Gastroesophageal sphincter (tissue), 4 donors: Measurements from ENCODE around the gene CDV3. TPM values are rescaled to one million over a fixed set of nuclear protein-coding genes. Genes with fewer than 3 reads are reported as not detected.
A peak's percentile ranks its signal among the peaks of the same experiment; 100 is the strongest.

ENCODE experiments used
- ATAC-seq: fragments of 150-250 bp; one replicate; pipeline ENCODE4 v1.9.1; 2016; ENCODE audit warnings: mild to moderate bottlenecking, moderate library complexity
- H3K27ac ChIP-seq, 4 donors: fragments of 200-600 bp; sonication (generic) in 3 of 4; 1 replicate in 3 of 4; 2 replicates in 1 of 4; pipeline ENCODE4 v1.5.1; 2016 to 2019
- H3K27me3 ChIP-seq: fragments of 200-600 bp; sonication (generic); one replicate; pipeline ENCODE4 v1.5.1; 2019
- H3K36me3 ChIP-seq, 2 donors: fragments of 200-600 bp; sonication (generic); one replicate each; pipeline ENCODE4 v1.5.1; 2019; ENCODE audit warnings: control low read depth in 1 of 2
- H3K4me1 ChIP-seq, 3 donors: fragments of 200-600 bp; sonication (generic); 1 replicate in 2 of 3; 2 replicates in 1 of 3; pipeline ENCODE4 v1.5.1; 2016 to 2019; ENCODE audit warnings: control low read depth in 2 of 3
- H3K4me3 ChIP-seq, 2 donors: fragments of 200-600 bp; sonication (generic); one replicate each; pipeline ENCODE4 v1.5.1; 2019; ENCODE audit warnings: mild to moderate bottlenecking in 1 of 2, moderate library complexity in 1 of 2
- H3K9me3 ChIP-seq, 3 donors: fragments of 200-600 bp; sonication (generic); one replicate each; pipeline ENCODE4 v1.5.1; 2017 to 2019; ENCODE audit warnings: control low read depth in 2 of 3
- EP300 ChIP-seq: sonication (generic); formaldehyde crosslinking; IDR thresholded peaks from one replicate; pipeline ENCODE4 v1.6.1; 2017; ENCODE audit warnings: antibody characterized with exemption, mild to moderate bottlenecking
- POLR2A ChIP-seq, 2 donors: fragments of 450-650 bp; IDR thresholded peaks; one replicate each; pipeline ENCODE4 v1.6.1; 2017; ENCODE audit warnings: antibody characterized with exemption in 2 of 2, mild to moderate bottlenecking in 2 of 2, moderate library complexity in 1 of 2
- POLR2AphosphoS5 ChIP-seq: sonication (generic); formaldehyde crosslinking; IDR thresholded peaks from one replicate; pipeline ENCODE4 v1.6.1; 2017; ENCODE audit warnings: antibody characterized with exemption
- WGBS, 2 donors: methylation state at CpG; one replicate each; pipeline ENCODE4 v1.1.5; 2018; ENCODE audit warnings: low coverage in 1 of 2; 5-methylcytosine and 5-hydroxymethylcytosine counted together
- total RNA-seq, 4 donors: library from RNA; depleted of rRNA; stranded (reverse); fragments of >200 nt; gene quantifications; one replicate each; pipeline ENCODE4 v1.1.0, GENCODE V29; 2016
- TF ChIP-seq, protein P1 (sequence below), 4 experiments: fragments of 200-600 bp in 2 of 4; fragments of 450-650 bp in 2 of 4; sonication (generic) in 1 of 4; IDR thresholded peaks; one replicate each; pipeline ENCODE4 v1.5.1; 2017 to 2019; ENCODE audit warnings: antibody characterized with exemption in 4 of 4, mild to moderate bottlenecking in 2 of 4, moderate library complexity in 2 of 4

The CDV3 gene
- total RNA-seq, 4 donors from 2014 or later = 152 to 293 (median 221) TPM

DNA sequence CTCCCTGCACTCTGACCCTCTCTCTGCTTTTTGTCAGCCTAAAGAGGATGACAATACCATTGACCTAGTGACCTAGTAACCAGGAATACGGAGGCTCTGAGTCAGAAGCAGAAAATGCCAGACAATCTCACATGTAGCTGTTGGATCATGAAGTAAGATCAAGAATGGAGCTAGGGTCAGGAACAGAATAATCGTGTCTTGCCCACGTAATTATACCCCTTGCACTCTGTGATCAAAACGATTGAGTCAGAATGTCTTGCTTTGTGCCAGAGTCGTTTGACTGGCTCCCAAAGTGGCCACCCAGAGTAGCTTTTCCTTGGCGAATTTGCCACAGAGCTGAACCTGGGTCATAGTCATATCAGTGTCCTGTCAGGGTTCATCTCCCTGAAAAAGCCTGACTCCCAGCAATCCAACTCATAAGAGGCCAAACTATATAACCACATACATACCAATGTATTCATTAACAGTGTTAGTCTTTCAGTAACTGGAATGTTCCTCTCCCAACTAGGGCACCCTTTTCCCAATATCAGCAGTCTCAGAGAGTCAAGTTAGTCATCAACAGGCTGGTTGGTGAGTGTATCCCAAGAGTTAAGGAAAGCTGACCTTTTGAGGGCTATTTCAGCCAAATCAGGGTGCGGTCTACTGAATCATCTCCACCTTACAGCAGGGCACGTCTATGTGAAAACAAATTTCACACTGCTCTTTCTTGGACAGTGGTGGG lies 5.0 kb upstream of the CDV3 start:
- Histone ChIP-seq H3K9me3 (no peaks in the 10 kb centered on the region), H3K27me3 (no peaks in the 10 kb centered on the region), H3K4me1 (peaks cover 0 to 18% (median 17%) of the 10 kb centered on the region in 3 donors), H3K27ac (peak overlapping the region in 2 of 4 donors; percentile 37 to 84), H3K36me3 (no peaks in the 10 kb centered on the region), H3K4me3 (no peak overlapping the region)
- no peak for ATAC-seq
- WGBS, 2 donors = 43 to 51% methylated on average over 3 to 7 of the region's 8 CpGs
- no peak for TF ChIP-seq POLR2A (IDR thresholded peaks at IDR 0.05)
- TF ChIP-seq, protein P1, sequence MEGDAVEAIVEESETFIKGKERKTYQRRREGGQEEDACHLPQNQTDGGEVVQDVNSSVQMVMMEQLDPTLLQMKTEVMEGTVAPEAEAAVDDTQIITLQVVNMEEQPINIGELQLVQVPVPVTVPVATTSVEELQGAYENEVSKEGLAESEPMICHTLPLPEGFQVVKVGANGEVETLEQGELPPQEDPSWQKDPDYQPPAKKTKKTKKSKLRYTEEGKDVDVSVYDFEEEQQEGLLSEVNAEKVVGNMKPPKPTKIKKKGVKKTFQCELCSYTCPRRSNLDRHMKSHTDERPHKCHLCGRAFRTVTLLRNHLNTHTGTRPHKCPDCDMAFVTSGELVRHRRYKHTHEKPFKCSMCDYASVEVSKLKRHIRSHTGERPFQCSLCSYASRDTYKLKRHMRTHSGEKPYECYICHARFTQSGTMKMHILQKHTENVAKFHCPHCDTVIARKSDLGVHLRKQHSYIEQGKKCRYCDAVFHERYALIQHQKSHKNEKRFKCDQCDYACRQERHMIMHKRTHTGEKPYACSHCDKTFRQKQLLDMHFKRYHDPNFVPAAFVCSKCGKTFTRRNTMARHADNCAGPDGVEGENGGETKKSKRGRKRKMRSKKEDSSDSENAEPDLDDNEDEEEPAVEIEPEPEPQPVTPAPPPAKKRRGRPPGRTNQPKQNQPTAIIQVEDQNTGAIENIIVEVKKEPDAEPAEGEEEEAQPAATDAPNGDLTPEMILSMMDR (IDR thresholded peaks at IDR 0.05) = no peak
- TF ChIP-seq EP300 = no peak
- no peak for TF ChIP-seq POLR2AphosphoS5

DNA sequence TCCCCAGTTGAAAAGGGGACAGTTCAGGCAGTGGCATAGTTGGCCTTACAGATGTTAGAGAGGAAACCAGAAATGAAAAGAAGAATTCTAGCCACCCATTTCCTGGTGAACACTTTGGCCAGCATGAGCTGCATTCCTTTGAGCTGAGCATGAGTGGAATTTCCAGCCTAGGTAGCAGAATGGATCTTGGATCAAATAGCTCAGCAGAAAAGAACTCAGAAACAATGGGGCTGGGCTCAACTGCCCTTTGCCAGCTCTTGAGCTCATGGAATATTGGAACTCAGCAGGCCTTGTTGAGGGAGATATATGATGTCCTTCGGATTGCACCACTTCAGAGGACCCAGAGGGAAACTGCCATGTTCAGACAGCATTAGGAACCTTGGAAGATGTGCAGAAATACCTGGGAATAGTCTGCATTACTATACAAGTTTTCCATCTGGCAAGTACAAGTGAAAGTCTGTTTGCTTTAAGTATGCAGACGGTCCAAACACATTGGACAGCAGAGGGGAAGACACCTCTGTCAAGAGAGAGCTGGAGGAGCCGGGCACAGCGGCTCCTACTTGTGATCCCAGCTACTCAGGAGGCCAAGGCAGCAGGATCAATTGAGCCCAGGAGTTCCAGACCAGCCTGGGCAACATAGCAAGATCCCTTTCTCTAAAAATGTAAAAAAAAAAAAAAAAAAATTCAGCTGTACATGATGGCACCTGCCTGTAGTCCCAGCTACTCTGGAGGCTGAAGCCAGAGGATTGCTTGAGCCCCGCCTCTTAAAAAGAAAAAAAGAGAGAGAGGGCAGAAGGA lies 3.1 kb upstream of the CDV3 start:
- 20 to 74% methylated on average over 2 to 3 of the region's 5 CpGs for WGBS, 2 donors
- Histone ChIP-seq H3K36me3 (no peaks in the 10 kb centered on the region), H3K9me3 (no peaks in the 10 kb centered on the region), H3K4me1 (peaks cover 0 to 23% (median 14%) of the 10 kb centered on the region in 3 donors), H3K4me3 (no peak overlapping the region), H3K27me3 (no peaks in the 10 kb centered on the region), H3K27ac (peak overlapping the region; percentile 62 to 84 (median 80))
- TF ChIP-seq POLR2AphosphoS5 (peak; percentile 21), EP300 (no peak)
- TF ChIP-seq, protein P1 (IDR thresholded peaks at IDR 0.05) = no peak
- peak; percentile 7 for ATAC-seq

DNA sequence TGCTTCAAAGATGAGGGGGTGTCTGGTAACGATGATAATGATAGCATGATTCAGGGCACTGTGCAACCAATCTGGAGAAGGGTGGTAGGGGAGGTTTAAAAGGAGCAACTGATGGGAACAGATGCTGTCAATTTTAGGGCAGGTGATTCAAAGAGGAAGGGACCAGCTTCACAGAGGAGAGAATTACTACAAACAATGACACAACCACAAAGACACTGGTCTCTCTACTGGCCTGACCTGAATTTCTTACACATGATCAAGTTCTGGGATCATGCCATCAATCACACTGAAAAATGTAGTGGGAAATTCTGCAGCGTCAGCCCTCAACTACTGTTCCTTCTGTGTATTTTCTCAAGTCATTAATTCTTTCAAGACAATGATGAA lies 2.6 kb upstream of the CDV3 start:
- ATAC-seq = no peak
- peaks cover 0 to 28% (median 17%) of the 10 kb centered on the region in 3 donors for H3K4me1 ChIP-seq
- H3K4me3 ChIP-seq = no peak overlapping the region
- peak overlapping the region in 3 of 4 donors; percentile 76 to 84 (median 84) for H3K27ac ChIP-seq
- no peaks in the 10 kb centered on the region for H3K36me3 ChIP-seq
- no peaks in the 10 kb centered on the region for H3K9me3 ChIP-seq
- H3K27me3 ChIP-seq = no peaks in the 10 kb centered on the region
- 50 to 72% methylated on average over 1 to 2 of the region's 2 CpGs for WGBS, 2 donors
- TF ChIP-seq EP300 = no peak
- TF ChIP-seq, protein P1 (IDR thresholded peaks at IDR 0.05) = no peak
- TF ChIP-seq POLR2A (IDR thresholded peaks at IDR 0.05) = no peak
- no peak for TF ChIP-seq POLR2AphosphoS5

DNA sequence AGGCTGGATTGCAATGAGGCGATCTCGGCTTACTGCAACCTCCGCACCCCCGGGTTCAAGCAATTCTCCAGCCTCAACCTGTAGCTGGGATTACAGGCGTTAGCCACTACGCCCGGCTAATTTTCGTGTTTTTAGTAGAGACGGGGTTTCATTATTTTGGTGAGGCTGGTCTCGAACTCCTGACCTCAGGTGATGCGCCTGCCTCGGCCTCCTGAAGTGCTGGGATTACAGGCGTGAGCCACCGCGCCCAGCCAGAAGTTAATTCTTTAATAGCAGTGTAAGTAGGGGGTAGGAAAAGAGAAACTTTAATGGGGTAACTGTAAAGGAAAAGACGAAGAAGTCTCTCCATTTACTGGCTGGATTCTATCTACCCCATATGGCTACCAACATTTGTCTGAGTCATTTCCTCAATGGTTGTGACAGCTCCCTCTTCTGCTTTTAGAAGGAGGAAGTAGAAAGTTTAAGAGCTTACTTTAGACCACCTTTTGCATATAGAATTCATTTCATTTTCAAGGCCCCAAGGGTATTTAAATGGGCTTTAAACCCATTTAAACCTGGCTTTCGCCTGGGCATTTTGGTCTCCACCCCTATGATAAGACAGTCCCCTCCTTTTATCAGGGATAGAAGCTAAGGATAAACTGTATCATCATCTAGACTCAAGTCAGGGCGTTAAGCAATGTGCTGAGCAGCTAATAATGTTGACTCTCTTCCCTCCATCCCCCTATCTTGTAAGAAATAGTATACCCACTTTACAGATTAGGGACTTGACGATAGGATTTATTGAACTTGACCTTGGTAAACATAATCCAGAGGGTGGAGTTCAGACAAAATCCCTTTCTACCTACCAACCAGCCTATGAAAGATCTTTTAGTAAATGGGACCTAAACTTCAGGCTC lies 1.1 kb upstream of the CDV3 start:
- WGBS, 2 donors = 74 to 98% methylated on average over 7 to 14 of the region's 19 CpGs
- Histone ChIP-seq H3K27ac (peak overlapping the region; percentile 84 to 95 (median 86)), H3K27me3 (no peaks in the 10 kb centered on the region), H3K4me1 (peaks cover 0 to 43% (median 32%) of the 10 kb centered on the region in 3 donors), H3K4me3 (peak overlapping the region; percentile 25 to 45), H3K36me3 (peaks cover 0 to 6% of the 10 kb centered on the region in 2 donors), H3K9me3 (no peaks in the 10 kb centered on the region)
- ATAC-seq = no peak
- TF ChIP-seq, protein P1 (IDR thresholded peaks at IDR 0.05) = no peak
- no peak for TF ChIP-seq POLR2AphosphoS5
- TF ChIP-seq POLR2A (IDR thresholded peaks at IDR 0.05) = no peak
- TF ChIP-seq EP300 = no peak
